Endothelial cell of hepatic sinusoid (primary cell): ENCODE results near the gene UPB1.
"Not testable (repeated sequence)": the region's sequence is repeated elsewhere in the genome, so short reads cannot be mapped to it uniquely, and the experiment has no call there.

Source experiments
- in situ Hi-C: cut with HindIII; loops from 2 replicates; pipeline ENCODE4 v1.10.0; 2017; ENCODE audit warnings: low sequenced_read_pairs

The UPB1 gene

GRCh38 chr22:24525416-24526037 lies 30.4 kb downstream of the UPB1 start:
- in situ Hi-C loops, result no loop called here

GRCh38 chr22:24526191-24526590 lies 31.1 kb downstream of the UPB1 start:
- in situ Hi-C loops, result no loop called here

GRCh38 chr22:24529898-24530297 lies 34.8 kb downstream of the UPB1 start:
- in situ Hi-C loops, result no loop called here

DNA sequence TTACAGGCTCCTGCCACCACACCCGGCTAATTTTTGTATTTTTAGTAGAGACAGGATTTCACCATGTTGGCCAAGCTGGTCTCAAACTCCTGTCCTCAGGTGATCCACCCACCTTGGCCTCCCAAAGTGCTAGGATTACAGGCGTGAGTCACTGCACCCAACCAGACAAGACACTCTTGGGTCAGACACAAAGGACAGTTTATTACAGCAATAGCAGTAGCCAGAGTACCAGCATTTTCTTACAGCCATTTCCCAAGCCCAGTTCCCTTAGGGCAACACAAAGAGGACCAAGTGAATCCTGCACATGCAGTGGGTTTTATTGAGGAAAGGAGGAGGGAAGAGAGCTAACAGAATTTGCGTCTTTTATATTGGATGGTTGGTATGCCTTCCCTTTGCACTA lies 35.8 kb downstream of the UPB1 start:
- in situ Hi-C loops, result not testable (repeated sequence)

- in situ Hi-C loops, result no loop called here
Observed at GRCh38 chr22:24532075-24532474, 36.9 kb downstream of the UPB1 start.

GRCh38 chr22:24535348-24535747 lies 40.2 kb downstream of the UPB1 start:
- in situ Hi-C loops, result no loop called here

DNA sequence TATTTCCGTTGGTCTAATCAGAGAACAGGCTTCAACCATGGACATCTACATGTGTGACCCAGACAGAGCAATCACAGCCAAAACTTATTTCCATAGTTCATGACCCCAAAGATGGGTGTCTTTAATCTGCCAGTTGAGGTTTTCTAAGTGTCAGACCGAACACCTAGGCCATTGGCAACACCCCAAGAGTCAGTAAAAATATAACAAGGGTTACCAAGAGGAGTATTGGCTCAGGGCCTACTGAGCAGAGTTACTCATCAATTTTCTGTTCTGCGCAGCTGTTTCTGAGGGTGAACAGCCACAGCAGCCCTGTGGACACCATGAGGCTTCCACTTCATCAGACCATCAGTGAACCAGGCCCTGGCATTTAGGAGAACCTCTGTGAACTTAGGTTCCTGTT lies 41.0 kb downstream of the UPB1 start:
- in situ Hi-C loops, result no loop called here

GRCh38 chr22:24540470-24540869 lies 45.3 kb downstream of the UPB1 start:
- in situ Hi-C loops, result no loop called here

DNA sequence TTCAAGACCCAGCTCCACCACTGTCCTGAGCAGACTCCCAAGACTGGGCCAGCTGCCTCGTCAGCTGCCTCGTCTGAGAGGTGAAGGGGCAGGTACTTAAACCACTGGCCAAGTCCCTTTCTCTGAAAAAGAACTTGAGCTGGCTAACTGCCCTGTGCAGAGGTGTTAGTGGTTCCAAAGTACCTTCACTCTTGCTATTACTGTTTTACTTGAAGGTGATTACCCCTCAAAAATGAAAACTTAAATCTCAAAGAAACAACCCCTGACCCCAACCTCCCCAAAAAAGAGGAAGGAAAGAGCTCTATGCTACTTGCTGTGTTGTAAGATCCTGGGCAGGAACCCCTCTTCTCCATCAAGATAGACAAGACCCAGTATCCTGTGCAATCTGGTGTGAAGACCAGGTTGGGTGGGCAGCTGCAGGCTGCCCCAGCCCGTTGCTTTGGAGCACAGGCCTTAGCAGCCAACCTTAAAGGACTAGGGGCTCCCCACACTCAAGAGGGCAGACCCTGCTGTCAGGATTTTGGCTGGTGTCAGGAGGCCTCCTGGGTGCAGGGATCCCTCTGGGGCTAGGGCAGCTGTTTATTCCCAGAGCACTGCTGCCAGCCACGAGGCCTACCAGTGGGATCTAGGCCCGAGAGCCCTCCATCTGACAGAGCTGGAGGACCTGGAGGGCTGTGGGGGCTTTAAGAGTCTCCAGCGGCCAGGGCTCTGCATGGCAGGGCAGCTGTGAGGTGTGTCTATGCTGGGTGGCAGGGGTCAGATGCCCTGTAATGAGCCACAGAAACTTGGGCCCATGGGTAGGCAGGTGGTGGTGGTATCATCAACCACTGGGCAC lies 46.8 kb downstream of the UPB1 start:
- in situ Hi-C loops, result no loop called here

GRCh38 chr22:24542641-24543040 lies 47.5 kb downstream of the UPB1 start:
- in situ Hi-C loops, result no loop called here

DNA sequence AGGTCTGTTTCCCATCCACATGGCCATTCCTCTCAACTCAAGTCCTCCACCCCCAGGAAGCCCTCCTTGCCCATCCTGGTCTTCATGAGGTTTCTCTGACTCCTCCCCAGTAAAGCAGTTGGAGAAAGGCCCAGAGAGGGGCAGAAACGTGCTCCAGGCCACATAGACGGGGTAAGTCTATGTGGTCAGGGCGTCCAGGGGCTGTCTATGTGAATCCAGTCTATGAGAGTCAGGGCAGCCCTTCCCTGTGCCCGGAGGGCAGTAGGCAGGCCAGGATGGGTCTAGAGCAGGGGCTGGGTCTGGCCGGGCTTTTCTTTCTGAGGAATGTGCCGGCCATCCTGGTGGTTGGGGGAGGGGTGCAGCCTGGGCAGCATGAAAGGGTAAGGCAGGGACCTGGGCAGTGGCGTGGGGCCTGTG lies 48.1 kb downstream of the UPB1 start:
- in situ Hi-C loops, result no loop called here

DNA sequence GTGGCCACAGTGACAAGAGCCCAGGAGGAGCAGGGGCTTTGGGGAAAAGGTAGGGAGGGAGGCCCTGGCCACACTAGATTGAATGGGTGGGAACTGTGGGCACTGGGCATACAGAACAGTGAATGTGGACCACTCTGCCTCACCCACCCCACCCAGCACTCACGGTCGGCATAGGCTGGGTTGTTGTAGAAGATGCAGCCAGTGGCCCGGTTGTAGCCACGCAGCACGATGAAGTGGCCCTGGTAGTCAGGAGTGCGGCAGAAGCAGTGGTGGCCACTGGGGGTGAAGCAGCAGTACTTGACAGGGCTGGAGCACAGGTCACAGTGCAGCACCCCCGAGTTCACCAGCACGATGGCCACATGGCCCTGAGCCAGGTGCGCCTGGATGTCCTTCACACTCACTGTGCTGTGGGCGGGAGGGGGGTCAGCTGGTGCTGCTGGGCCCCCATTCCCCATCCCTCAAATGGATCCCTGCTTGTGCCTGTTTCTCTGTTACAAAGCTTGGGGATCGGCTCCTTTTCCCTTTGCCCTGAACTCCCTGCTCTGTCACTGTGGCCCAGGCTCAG lies 48.6 kb downstream of the UPB1 start:
- in situ Hi-C loops, result no loop called here

GRCh38 chr22:24548812-24549211 lies 53.7 kb downstream of the UPB1 start:
- in situ Hi-C loops, result no loop called here

GRCh38 chr22:24550028-24550901 lies 55.1 kb downstream of the UPB1 start:
- in situ Hi-C loops, result no loop called here

- in situ Hi-C loops, result no loop called here
Observed at GRCh38 chr22:24550902-24551435, 55.8 kb downstream of the UPB1 start.

- in situ Hi-C loops, result not testable (repeated sequence)
Observed at GRCh38 chr22:24552503-24553286, 57.6 kb downstream of the UPB1 start.

DNA sequence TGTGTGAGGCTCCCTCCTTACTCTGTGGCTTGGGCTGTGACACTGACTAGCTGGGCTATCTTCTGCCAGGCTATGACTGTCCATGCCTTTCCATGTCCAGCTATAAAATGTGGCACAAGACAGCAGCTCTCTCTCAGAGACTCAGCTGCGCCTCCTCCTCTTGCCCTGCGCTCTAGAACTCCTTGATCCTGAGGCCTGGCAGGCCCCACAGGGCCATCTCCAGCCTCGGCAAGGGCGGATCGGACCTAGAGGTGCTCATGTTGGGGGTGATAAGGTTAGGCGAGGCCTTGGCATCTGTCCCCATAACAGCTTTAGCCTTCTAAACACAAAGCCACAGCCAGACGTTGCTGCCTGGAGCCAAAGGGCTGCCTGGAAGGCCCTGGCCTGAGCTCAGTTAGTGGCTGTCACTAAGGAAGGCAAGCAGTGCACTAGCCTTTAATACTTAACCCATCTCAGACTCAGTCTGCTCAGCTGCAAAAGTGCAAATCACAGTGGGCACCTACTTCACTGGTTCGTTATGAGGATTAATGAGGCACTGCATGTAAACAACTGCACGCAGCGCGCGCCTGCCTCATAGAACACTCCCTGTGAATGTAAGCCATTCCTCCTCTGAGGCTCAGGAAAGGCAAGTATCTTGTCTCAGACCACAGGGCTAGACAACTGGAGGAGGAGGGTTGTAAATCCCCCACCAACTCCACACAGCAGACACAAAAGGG lies 58.6 kb downstream of the UPB1 start:
- in situ Hi-C loops, result no loop called here

DNA sequence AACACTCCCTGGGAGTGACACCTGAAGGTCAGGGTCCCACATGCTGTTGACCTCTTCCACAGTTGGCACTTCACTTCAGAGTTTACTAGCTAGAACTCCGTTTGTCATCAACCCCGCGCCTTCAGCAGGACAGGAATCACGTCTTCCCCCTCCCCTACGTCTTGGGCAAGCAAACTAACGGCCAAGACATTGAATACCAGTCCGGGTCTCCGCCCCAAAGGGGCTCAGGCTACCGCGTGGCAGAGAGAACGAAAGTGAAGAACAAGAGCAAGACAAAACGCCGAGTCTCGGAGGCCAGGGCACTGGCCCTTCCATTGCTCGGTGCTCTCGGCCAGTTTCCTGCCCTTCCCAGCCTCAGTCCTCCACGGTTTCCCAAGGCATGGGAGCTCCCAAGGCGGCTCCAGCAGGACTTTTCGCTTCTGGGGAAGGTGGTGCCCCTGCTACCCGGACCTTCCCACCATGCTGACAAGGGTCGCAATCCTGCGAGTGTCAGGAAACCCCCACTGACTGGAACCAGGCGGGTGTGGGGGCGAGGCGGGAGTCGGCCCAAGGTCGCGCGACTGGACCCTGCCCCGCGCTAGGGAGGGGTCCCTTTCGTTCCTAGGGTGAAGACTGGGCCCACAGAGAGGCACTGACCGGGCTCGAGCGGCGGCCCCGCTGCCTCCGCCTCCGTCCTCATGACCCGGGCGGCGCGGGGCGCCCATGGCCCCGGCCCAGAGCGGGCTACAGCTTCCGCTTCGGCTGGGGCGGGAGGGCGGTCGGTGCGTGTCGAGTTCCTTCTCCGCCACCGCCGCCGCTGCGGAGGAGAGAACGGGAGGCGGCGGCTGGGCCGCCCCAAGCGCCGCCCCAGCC lies 59.4 kb downstream of the UPB1 start, which contains the start of gene GUCD1:
GUCD1 (minus strand) TSS at position 826 of the 852 bp plus-strand sequence; CDS start at position 679, 147 bp downstream.
- in situ Hi-C loops, result no loop called here
